ENCODE measurements around the gene TRAF2. TPM values are rescaled to one million over a fixed set of nuclear protein-coding genes. Genes with fewer than 3 reads are reported as not detected.

The TRAF2 gene
- total and polyA plus RNA-seq, 2 of the 13 experiments (the other 11 are each of a cell fraction or from before 2014, with no cell fraction given): 12.4 to 13.6 TPM

DNA sequence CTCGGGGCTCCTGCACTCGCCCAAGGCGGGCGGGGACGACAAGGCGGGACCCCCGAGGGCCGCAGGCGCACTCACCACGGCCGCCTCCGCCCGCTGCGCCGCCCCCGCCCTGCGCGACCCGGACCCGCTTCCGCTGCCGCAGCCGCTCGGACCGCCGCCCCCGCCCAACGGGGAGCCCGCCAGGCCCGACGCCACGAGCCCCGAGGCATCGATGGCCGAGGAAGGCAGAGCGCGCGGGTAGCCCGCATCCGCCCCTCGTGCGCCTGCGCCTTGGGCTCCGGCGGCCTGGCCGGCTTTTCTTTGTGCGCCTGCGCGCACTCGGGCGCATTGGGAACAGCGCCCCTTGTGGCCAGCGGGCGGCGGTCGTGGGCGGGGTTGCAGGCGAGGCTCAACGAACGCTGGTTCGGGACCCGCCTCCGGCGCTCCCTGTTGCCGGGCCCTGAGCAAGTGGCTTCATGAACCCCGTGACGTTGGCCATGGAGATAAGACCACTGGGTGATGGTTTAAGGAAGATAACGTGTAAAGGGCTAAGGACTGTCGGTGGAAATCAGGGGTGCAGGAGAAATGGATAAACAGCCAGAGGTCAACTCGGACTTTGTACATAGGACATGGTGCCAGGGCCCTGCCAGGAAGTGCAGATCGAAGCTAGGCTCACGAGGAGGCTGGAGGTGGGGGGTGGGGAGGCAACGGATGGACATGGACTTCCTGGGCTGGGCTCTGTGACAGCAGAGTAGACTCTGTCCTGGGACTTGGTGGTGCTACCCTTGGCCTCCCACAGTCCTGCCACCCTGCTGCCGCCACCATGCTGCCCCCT lies 58.4 kb downstream of the TRAF2 start, which contains the start of the genes C8G and FBXW5 (continued):
- TF ChIP-seq, protein P1, sequence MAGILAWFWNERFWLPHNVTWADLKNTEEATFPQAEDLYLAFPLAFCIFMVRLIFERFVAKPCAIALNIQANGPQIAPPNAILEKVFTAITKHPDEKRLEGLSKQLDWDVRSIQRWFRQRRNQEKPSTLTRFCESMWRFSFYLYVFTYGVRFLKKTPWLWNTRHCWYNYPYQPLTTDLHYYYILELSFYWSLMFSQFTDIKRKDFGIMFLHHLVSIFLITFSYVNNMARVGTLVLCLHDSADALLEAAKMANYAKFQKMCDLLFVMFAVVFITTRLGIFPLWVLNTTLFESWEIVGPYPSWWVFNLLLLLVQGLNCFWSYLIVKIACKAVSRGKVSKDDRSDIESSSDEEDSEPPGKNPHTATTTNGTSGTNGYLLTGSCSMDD (CRISPR knock-in tag; IDR thresholded peaks at IDR 0.05): no peak
- TF ChIP-seq, protein P2, sequence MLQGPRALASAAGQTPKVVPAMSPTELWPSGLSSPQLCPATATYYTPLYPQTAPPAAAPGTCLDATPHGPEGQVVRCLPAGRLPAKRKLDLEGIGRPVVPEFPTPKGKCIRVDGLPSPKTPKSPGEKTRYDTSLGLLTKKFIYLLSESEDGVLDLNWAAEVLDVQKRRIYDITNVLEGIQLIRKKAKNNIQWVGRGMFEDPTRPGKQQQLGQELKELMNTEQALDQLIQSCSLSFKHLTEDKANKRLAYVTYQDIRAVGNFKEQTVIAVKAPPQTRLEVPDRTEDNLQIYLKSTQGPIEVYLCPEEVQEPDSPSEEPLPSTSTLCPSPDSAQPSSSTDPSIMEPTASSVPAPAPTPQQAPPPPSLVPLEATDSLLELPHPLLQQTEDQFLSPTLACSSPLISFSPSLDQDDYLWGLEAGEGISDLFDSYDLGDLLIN (CRISPR knock-in tag; IDR thresholded peaks at IDR 0.05; ENCODE audit: borderline replicate concordance): 0 out of 2 replicates have a peak, but pooled peaks have one; percentile 39
- TF ChIP-seq ERF (CRISPR knock-in tag; IDR thresholded peaks at IDR 0.05) (peak; percentile 84), FOSL1 (CRISPR knock-in tag; IDR thresholded peaks at IDR 0.05; ENCODE audit: borderline replicate concordance) (no peak), ZNF589 (CRISPR knock-in tag; conservative IDR thresholded peaks at IDR 0.05) (no peak), ZNF224 (CRISPR knock-in tag; IDR thresholded peaks at IDR 0.05) (0 out of 2 replicates have a peak, but pooled peaks have one; percentile 48), KDM1A (CRISPR knock-in tag; IDR thresholded peaks at IDR 0.05) (peak; percentile 36; the same call in 1 of the 2 replicates), GABPA (IDR thresholded peaks at IDR 0.05; ENCODE audit: low read depth, low read length) (no peak), GABPA (CRISPR knock-in tag; IDR thresholded peaks at IDR 0.05; ENCODE audit: low read depth) (no peak), CEBPB (IDR thresholded peaks at IDR 0.05; ENCODE audit: borderline replicate concordance, low read depth, low read length) (no peak), GZF1 (CRISPR knock-in tag; IDR thresholded peaks at IDR 0.05) (no peak), PITX1 (CRISPR knock-in tag; IDR thresholded peaks at IDR 0.05) (no peak), SATB2 (CRISPR knock-in tag; IDR thresholded peaks at IDR 0.05) (no peak)
- TF ChIP-seq, protein P3, sequence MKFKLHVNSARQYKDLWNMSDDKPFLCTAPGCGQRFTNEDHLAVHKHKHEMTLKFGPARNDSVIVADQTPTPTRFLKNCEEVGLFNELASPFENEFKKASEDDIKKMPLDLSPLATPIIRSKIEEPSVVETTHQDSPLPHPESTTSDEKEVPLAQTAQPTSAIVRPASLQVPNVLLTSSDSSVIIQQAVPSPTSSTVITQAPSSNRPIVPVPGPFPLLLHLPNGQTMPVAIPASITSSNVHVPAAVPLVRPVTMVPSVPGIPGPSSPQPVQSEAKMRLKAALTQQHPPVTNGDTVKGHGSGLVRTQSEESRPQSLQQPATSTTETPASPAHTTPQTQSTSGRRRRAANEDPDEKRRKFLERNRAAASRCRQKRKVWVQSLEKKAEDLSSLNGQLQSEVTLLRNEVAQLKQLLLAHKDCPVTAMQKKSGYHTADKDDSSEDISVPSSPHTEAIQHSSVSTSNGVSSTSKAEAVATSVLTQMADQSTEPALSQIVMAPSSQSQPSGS (CRISPR knock-in tag; IDR thresholded peaks at IDR 0.05): 0 out of 2 replicates have a peak, but pooled peaks have one; percentile 58
- TF ChIP-seq, protein P4, sequence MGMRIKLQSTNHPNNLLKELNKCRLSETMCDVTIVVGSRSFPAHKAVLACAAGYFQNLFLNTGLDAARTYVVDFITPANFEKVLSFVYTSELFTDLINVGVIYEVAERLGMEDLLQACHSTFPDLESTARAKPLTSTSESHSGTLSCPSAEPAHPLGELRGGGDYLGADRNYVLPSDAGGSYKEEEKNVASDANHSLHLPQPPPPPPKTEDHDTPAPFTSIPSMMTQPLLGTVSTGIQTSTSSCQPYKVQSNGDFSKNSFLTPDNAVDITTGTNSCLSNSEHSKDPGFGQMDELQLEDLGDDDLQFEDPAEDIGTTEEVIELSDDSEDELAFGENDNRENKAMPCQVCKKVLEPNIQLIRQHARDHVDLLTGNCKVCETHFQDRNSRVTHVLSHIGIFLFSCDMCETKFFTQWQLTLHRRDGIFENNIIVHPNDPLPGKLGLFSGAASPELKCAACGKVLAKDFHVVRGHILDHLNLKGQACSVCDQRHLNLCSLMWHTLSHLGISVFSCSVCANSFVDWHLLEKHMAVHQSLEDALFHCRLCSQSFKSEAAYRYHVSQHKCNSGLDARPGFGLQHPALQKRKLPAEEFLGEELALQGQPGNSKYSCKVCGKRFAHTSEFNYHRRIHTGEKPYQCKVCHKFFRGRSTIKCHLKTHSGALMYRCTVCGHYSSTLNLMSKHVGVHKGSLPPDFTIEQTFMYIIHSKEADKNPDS (CRISPR knock-in tag; IDR thresholded peaks at IDR 0.05): no peak
- TF ChIP-seq, protein P5, sequence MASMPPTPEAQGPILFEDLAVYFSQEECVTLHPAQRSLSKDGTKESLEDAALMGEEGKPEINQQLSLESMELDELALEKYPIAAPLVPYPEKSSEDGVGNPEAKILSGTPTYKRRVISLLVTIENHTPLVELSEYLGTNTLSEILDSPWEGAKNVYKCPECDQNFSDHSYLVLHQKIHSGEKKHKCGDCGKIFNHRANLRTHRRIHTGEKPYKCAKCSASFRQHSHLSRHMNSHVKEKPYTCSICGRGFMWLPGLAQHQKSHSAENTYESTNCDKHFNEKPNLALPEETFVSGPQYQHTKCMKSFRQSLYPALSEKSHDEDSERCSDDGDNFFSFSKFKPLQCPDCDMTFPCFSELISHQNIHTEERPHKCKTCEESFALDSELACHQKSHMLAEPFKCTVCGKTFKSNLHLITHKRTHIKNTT (CRISPR knock-in tag; IDR thresholded peaks at IDR 0.05): no peak
- TF ChIP-seq, protein P6, sequence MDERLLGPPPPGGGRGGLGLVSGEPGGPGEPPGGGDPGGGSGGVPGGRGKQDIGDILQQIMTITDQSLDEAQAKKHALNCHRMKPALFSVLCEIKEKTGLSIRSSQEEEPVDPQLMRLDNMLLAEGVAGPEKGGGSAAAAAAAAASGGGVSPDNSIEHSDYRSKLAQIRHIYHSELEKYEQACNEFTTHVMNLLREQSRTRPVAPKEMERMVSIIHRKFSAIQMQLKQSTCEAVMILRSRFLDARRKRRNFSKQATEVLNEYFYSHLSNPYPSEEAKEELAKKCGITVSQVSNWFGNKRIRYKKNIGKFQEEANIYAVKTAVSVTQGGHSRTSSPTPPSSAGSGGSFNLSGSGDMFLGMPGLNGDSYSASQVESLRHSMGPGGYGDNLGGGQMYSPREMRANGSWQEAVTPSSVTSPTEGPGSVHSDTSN (CRISPR knock-in tag; IDR thresholded peaks at IDR 0.05): no peak
- TF ChIP-seq, protein P7, sequence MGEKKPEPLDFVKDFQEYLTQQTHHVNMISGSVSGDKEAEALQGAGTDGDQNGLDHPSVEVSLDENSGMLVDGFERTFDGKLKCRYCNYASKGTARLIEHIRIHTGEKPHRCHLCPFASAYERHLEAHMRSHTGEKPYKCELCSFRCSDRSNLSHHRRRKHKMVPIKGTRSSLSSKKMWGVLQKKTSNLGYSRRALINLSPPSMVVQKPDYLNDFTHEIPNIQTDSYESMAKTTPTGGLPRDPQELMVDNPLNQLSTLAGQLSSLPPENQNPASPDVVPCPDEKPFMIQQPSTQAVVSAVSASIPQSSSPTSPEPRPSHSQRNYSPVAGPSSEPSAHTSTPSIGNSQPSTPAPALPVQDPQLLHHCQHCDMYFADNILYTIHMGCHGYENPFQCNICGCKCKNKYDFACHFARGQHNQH (CRISPR knock-in tag; IDR thresholded peaks at IDR 0.05): no peak
- TF ChIP-seq, protein P8, sequence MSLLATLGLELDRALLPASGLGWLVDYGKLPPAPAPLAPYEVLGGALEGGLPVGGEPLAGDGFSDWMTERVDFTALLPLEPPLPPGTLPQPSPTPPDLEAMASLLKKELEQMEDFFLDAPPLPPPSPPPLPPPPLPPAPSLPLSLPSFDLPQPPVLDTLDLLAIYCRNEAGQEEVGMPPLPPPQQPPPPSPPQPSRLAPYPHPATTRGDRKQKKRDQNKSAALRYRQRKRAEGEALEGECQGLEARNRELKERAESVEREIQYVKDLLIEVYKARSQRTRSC (CRISPR knock-in tag; IDR thresholded peaks at IDR 0.05; ENCODE audit: low read depth): peak; percentile 37; the same call in 1 of the 2 replicates
